B cell (primary cell): Measurements from ENCODE around the gene FXYD2. TPM values are rescaled to one million over a fixed set of nuclear protein-coding genes. Genes with fewer than 3 reads are reported as not detected.

Experiments used
- ATAC-seq: fragments of 200-7000 bp; cut with Tn5 transposase; one replicate; pipeline ENCODE4 v1.10.0; 2021; ENCODE audit warnings: low read depth, mild to moderate bottlenecking, moderate number of reproducible peaks, moderate library complexity
- CTCF ChIA-PET: fragments of 350-600 bp; sonication (Branson Sonifier 250); formaldehyde crosslinking; loops from one replicate; lab custom pipeline; 2021; ENCODE audit warnings: antibody characterized with exemption, inconsistent platforms; lab: Charles Lee
- POLR2A ChIA-PET: fragments of 350-600 bp; sonication (Branson Sonifier 250); formaldehyde crosslinking; loops from one replicate; lab custom pipeline; 2021; ENCODE audit warnings: antibody characterized with exemption; lab: Charles Lee
- DNase-seq: peaks from one replicate; pipeline ENCODE4 v3.0.0; 2013
- H2AFZ ChIP-seq: 2 replicates; pipeline ENCODE4 v1.6.1; 2012; ENCODE audit warnings: mild to moderate bottlenecking, low read depth, low read length; ENCODE audit not compliant: insufficient read depth, poor library complexity, severe bottlenecking
- H3K27ac ChIP-seq, 2 donors: 1 replicate in 1 of 2; 2 replicates in 1 of 2; pipeline ENCODE4 v1.5.1; 2012 to 2013; ENCODE audit warnings: low read length in 2 of 2, mild to moderate bottlenecking in 2 of 2, moderate library complexity in 1 of 2
- H3K27me3 ChIP-seq, 4 experiments: fragments of 200-600 bp in 1 of 4; sonication (generic) in 1 of 4; replicated peaks in 1 of 4; 1 replicate in 2 of 4; 2 replicates in 2 of 4; pipeline versions ENCODE4 v1.6.1 to v1.7.0; 2013 to 2016; ENCODE audit warnings: low read length in 3 of 4, mild to moderate bottlenecking in 2 of 4, mixed read lengths in 1 of 4, moderate library complexity in 1 of 4; ENCODE audit not compliant: insufficient read depth in 4 of 4, control insufficient read depth in 3 of 4; ENCODE audit errors: control extremely low read depth in 1 of 4
- H3K36me3 ChIP-seq, 2 experiments: replicated peaks in 1 of 2; 1 replicate in 1 of 2; 2 replicates in 1 of 2; pipeline versions ENCODE4 v1.6.1 to v1.7.1; 2013; ENCODE audit warnings: low read length in 1 of 2; ENCODE audit not compliant: insufficient read depth in 2 of 2, control insufficient read depth in 1 of 2; ENCODE audit errors: control extremely low read depth in 1 of 2, extremely low read depth in 1 of 2
- H3K4me1 ChIP-seq, 2 donors: fragments of 200-600 bp in 1 of 2; sonication (generic) in 1 of 2; 1 replicate in 1 of 2; 2 replicates in 1 of 2; pipeline versions ENCODE4 v1.5.1 to v1.6.1; 2013 to 2017; ENCODE audit warnings: low read length in 2 of 2; ENCODE audit not compliant: control insufficient read depth in 2 of 2, insufficient read depth in 2 of 2
- H3K4me2 ChIP-seq: replicated peaks from 2 replicates; pipeline ENCODE3; 2012; ENCODE audit warnings: mild to moderate bottlenecking, low read depth, low read length; ENCODE audit not compliant: poor library complexity, severe bottlenecking
- H3K4me3 ChIP-seq, 5 experiments: fragments of 200-600 bp in 1 of 5; sonication (generic) in 1 of 5; 1 replicate in 3 of 5; 2 replicates in 2 of 5; pipeline versions ENCODE4 v1.5.1 to v1.7.0; 2011 to 2016; ENCODE audit warnings: low read length in 4 of 5, mild to moderate bottlenecking in 4 of 5, low read depth in 2 of 5, control low read depth in 1 of 5, moderate library complexity in 1 of 5; ENCODE audit not compliant: insufficient read depth in 1 of 5; ENCODE audit errors: control extremely low read depth in 1 of 5, extremely low read depth in 1 of 5
- H3K79me2 ChIP-seq: fragments of 200-600 bp; sonication (generic); one replicate; pipeline ENCODE4 v1.6.0; 2016; ENCODE audit warnings: low read length; ENCODE audit not compliant: control insufficient read depth, insufficient read depth
- H3K9ac ChIP-seq: fragments of 200-600 bp; sonication (generic); 2 replicates; pipeline ENCODE4 v1.6.1; 2017; ENCODE audit warnings: mild to moderate bottlenecking, low read length, moderate library complexity
- H3K9me3 ChIP-seq, 3 donors: one replicate each; pipeline versions ENCODE4 v1.6.1 to v1.7.1; 2013; ENCODE audit warnings: low read length in 2 of 3; ENCODE audit not compliant: control insufficient read depth in 2 of 3, insufficient read depth in 1 of 3; ENCODE audit errors: control extremely low read depth in 1 of 3
- H4K20me1 ChIP-seq: 2 replicates; pipeline ENCODE4 v1.6.0; 2012; ENCODE audit warnings: mild to moderate bottlenecking, low read length; ENCODE audit not compliant: insufficient read depth, control insufficient read depth, poor library complexity, severe bottlenecking
- H3K27ac Mint-ChIP-seq: one replicate; pipeline ENCODE4 v1.8.0; 2021; ENCODE audit warnings: mixed read lengths
- H3K27me3 Mint-ChIP-seq: one replicate; pipeline ENCODE4 v1.8.0; 2021; ENCODE audit warnings: mixed read lengths
- H3K4me1 Mint-ChIP-seq: one replicate; pipeline ENCODE4 v1.8.0; 2021; ENCODE audit warnings: mixed read lengths
- H3K4me3 Mint-ChIP-seq: one replicate; pipeline ENCODE4 v1.8.0; 2021; ENCODE audit warnings: mixed read lengths
- H3K9me3 Mint-ChIP-seq: one replicate; pipeline ENCODE4 v1.8.0; 2022; ENCODE audit warnings: mixed read lengths; ENCODE audit not compliant: insufficient read depth
- CTCF ChIP-seq: fragments of 200-600 bp; IDR thresholded peaks from one replicate; pipeline ENCODE4 v1.8.0; 2022; ENCODE audit warnings: antibody characterized with exemption, mild to moderate bottlenecking
- EZH2 ChIP-seq: IDR thresholded peaks from 2 replicates; pipeline ENCODE4 v1.6.1; 2012; ENCODE audit warnings: borderline replicate concordance, low read depth, mild to moderate bottlenecking, moderate library complexity, low read length; ENCODE audit not compliant: insufficient read depth, poor library complexity, severe bottlenecking
- WGBS: methylation state at CpG from one replicate; pipeline ENCODE4 v1.1.5; 2013; ENCODE audit warnings: missing lambda C conversion rate; ENCODE audit not compliant: insufficient coverage; 5-methylcytosine and 5-hydroxymethylcytosine counted together
- intact Hi-C: fragments of 100-400 bp; cut with micrococcal nuclease; formaldehyde crosslinking; loops from one replicate; pipeline ENCODE4 v1.10.0; 2022
- polyA plus RNA-seq: library from polyadenylated mRNA; depleted of rRNA; stranded (reverse); fragments of >200 nt; gene quantifications from 2 replicates; pipeline ENCODE4 v1.2.3, GENCODE V29; 2012
- total RNA-seq, 2 donors: library from RNA; stranded (reverse); fragments of 120-200 nt in 1 of 2; gene quantifications; 1 replicate in 1 of 2; 2 replicates in 1 of 2; pipeline versions ENCODE4 v1.2.3 to v1.2.4, GENCODE V29; 2013 to 2022

FXYD2 gene
- total and polyA plus RNA-seq, 2 donors (not counting 1 experiment from before 2014, with no cell fraction given), result 0.61 to 19.5 TPM

GRCh38 chr11:117839936-117840813 is 15.6 kb upstream of the FXYD2 start:
- peaks cover 0 to 2% (median 0%) of the 10 kb centered on the region in 4 experiments for H3K27me3 ChIP-seq
- DNase-seq, result no peak
- intact Hi-C loops, result no loop called here
- no peak overlapping the region for H3K9ac ChIP-seq
- no peak overlapping the region for H3K4me2 ChIP-seq
- no peaks in the 10 kb centered on the region for H3K9me3 ChIP-seq
- no peak for ATAC-seq
- H4K20me1 ChIP-seq, result no peaks in the 10 kb centered on the region
- H3K36me3 ChIP-seq, result no peaks in the 10 kb centered on the region
- no peaks in the 10 kb centered on the region for H3K79me2 ChIP-seq
- TF ChIP-seq CTCF, result no peak
- no peak for TF ChIP-seq EZH2
- H3K9me3 Mint-ChIP-seq, result no peaks in the 10 kb centered on the region
- no peak overlapping the region for H3K4me3 Mint-ChIP-seq
- no peaks in the 10 kb centered on the region for H3K4me1 Mint-ChIP-seq
- no peak overlapping the region for H3K4me3 ChIP-seq
- H3K4me1 ChIP-seq, result peaks cover 0 to 3% of the 10 kb centered on the region in 2 donors
- no peak overlapping the region for H2AFZ ChIP-seq
- 93% methylated on average over 9 of the region's 10 CpGs for WGBS
- no peak overlapping the region for H3K27ac ChIP-seq
- ChIA-PET POLR2A (no interaction called here), CTCF (interaction anchor here (0.8 to 7.7 kb wide), 6 partner anchors 25 to 215 kb away, joined by 3 to 227 read pairs (median 10); no protein-coding TSS in a partner anchor)
- H3K27ac Mint-ChIP-seq, result no peak overlapping the region
- peaks cover 18% of the 10 kb centered on the region for H3K27me3 Mint-ChIP-seq

- ATAC-seq, result no peak
- Mint-ChIP-seq H3K4me3 (no peak overlapping the region), H3K4me1 (no peaks in the 10 kb centered on the region), H3K9me3 (no peaks in the 10 kb centered on the region), H3K27me3 (peaks cover 18% of the 10 kb centered on the region), H3K27ac (no peak overlapping the region)
- TF ChIP-seq CTCF (no peak), EZH2 (no peak)
- Histone ChIP-seq H3K27me3 (peaks cover 0 to 2% (median 0%) of the 10 kb centered on the region in 4 experiments), H4K20me1 (no peaks in the 10 kb centered on the region), H3K27ac (no peak overlapping the region), H3K36me3 (no peaks in the 10 kb centered on the region), H3K4me1 (peaks cover 0 to 3% of the 10 kb centered on the region in 2 donors), H3K79me2 (no peaks in the 10 kb centered on the region), H3K9ac (no peak overlapping the region), H3K9me3 (no peaks in the 10 kb centered on the region), H3K4me3 (no peak overlapping the region), H2AFZ (no peak overlapping the region), H3K4me2 (no peak overlapping the region)
- no peak for DNase-seq
- intact Hi-C loops, result no loop called here
- 88% methylated on average over 6 of the region's 7 CpGs for WGBS
- POLR2A ChIA-PET, result no interaction called here
- CTCF ChIA-PET, result interaction anchor here (2.6 kb wide), 1 partner anchor 214 kb away, joined by 16 read pairs; no protein-coding TSS in a partner anchor
Observed at GRCh38 chr11:117839380-117839881, 14.9 kb upstream of the FXYD2 start.
